GM10847 (cell line): ENCODE data around the gene HHAT.

Source experiments
- POLR2A ChIP-seq: IDR thresholded peaks from 2 replicates; pipeline ENCODE4 v1.6.1; 2011; ENCODE audit not compliant: insufficient read length; ENCODE audit errors: extremely low read depth

Gene HHAT

GRCh38 chr1:210302501-210302900 lies 26.2 kb upstream of the HHAT start:
- TF ChIP-seq POLR2A = no peak

GRCh38 chr1:210303391-210303790 lies 25.3 kb upstream of the HHAT start:
- no peak for TF ChIP-seq POLR2A

GRCh38 chr1:210310562-210311153 lies 18.0 kb upstream of the HHAT start:
- TF ChIP-seq POLR2A = no peak

DNA sequence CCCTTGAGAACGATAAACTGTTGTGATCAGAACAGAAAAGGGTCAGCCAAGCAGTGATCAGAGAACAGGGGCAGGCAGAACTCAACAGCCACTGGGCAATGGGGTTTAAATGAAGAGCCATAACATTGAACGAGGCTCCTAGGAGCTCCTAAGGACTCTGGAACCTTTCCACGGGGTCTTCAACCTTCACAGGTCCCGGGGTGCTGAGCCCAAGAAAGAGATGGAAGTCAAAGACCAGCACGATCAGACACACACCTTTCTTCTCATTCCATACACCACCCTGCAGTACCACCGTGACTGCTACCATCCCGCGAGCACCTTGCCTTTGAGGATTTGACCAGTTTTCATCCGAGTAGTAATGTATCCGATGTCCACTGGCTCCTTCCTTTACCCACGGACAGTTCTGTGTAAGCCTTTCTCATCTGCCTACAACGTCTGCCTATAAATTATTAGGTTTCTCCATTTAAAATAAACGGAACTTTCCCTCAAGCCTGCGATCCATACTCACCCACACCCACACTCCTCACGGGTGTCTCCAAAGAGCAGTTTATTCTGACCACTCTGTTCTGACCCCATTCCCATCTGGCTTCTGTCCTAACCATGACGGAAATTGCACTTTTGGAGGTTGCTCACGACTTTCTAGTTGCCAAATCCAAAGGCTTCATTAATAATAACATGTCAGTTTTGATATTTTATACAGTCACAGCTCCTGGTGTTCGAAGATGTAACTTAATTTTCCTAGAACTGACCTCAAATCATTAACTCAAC lies 16.8 kb upstream of the HHAT start:
- no peak for TF ChIP-seq POLR2A

DNA sequence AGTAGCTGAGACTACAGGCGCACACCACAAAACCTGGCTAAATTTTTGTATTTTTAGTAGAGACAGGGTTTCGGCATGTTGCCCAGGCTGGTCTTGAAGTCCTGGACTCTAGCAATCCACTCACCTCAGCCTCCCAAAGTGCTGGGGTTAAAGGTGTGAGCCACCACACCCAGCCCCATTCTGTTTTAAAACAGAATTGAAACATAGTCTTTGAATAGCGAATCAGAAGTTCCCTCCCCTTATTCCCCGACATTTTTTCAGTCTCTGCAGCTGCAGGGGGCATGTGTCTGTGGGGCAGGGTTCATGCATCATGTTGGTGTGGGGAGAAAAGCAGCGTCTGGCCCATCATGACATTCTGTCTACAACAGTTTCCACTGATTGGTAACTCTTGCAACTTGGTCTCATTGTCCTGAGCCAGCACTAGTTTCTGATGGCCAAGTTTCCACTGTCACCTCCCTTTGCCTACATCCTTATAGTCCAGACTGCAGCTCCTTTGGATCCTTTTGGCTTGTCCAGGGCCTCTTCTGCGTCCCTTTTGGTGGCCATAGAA lies 15.6 kb upstream of the HHAT start:
- TF ChIP-seq POLR2A = no peak

DNA sequence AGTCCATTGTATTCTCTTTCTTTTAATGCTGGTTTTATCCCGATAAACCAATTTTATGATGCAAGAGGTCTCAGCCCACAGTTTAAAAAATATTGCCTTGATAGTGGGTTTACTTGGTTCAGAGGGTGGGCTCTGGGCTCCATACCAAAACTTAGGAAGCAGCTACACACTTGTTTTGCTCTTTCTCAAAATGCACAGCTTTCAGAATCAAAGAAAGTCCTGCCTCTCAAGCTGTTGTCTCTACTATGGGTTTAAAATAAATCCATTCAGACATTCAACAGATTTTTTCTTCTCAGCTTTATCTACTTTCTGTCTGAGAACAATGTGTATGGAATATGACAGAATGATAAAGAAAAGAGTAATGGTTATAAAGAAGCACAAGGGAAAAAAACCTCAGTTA lies 14.8 kb upstream of the HHAT start:
- TF ChIP-seq POLR2A = no peak

GRCh38 chr1:210315529-210315928 lies 13.2 kb upstream of the HHAT start:
- TF ChIP-seq POLR2A = no peak

DNA sequence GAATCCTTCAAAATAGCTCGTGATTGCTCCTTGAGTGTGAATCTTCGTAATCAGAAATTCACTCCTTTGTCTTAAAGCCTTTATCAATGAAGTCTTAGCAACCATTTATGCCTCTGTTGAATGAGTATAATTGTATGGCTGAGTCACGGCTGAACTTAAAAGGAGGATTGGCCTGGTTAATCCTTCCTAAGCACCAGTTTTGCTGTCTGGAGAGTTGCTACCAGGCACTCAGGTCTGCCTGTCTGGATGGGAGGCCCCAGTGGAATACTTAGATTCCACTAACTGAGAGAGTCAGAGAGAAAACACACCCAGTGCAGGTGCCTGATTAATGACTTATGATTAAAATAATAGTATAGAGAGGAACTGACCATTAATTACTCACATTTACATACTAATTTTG lies 7.6 kb upstream of the HHAT start:
- TF ChIP-seq POLR2A = no peak

- no peak for TF ChIP-seq POLR2A
Observed at GRCh38 chr1:210321552-210321951, 7.2 kb upstream of the HHAT start.

DNA sequence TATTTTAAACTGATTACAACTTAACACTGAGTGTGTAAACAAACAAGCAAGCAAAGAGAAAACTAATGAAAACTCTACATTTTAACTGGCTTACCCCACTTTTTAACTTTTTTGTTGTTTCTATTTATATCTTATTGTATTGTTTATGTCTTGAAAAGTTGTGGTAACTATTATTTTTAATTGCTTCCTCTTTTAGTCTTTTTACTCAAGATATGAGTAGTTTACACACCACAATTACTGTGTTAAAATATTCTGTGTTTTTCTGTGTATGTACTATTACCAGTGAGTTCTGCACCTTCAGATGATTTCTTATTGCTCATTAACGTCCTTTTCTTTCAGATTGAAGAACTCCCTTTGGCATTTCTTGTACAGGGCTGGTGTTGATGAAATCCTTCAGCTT lies 4.7 kb upstream of the HHAT start:
- no peak for TF ChIP-seq POLR2A

- no peak for TF ChIP-seq POLR2A
Observed at GRCh38 chr1:210325026-210325670, 3.6 kb upstream of the HHAT start.

DNA sequence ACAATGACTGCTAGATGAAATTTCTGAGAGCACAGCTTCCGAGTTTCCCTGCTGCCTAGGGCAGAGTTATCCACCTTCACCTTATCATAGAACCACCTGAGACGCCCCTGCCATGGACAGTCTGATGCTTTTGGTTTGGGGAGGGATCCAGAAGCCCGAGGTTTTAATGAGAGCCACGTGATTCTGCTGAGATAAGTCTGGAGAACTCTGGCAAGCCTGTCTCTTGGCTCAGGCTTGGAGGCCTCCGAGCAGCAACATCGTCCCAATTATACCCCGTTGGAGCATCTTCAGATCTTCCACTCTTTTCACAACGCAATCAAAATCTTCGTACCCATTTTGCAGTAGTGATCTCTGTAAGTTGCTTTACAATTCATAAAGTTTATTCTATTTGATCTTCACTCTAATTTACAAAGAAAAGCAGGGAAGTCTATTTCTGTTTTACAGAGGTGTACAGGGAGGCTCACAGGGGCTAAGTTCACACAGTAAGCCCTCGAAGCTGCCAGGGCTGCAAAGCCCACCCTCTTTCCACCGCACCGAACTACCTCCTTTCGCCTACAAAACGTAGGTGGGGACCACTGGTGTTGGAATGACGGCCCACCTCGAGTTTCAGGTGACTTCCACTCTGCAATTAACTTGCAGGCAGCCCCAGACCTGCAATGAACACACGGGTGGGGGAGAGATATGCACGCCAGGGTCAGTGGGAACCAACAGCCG lies 513 bp upstream of the HHAT start:
- TF ChIP-seq POLR2A = no peak

DNA sequence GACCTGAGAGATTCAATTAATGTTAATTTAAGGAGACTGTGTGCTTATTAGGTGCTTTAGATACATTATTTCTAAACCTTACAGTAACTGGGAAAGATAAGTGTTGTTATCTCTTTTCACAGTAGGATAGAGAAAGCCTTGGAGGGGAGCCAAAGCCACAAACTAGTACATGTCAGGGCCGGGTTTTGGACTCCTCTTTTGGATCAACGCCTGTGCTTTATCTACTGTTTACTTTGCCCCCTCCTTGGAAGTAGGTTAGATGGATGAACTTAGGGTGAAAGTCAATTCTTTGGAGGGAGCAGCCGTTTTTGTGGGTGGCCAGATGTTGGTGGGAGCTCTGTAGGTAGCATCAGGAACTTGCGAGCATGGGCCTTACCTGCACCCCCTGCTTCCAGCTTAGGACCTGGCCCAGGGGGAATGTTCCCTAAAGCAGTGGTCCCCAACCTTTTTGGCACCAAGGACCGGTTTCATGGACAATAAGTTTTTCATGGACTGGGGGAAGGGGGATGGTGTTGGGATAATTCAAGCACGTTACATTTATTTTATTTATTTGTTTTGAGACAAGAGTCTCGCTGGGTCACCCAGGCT lies 1.7 kb downstream of the HHAT start:
- TF ChIP-seq POLR2A = no peak

DNA sequence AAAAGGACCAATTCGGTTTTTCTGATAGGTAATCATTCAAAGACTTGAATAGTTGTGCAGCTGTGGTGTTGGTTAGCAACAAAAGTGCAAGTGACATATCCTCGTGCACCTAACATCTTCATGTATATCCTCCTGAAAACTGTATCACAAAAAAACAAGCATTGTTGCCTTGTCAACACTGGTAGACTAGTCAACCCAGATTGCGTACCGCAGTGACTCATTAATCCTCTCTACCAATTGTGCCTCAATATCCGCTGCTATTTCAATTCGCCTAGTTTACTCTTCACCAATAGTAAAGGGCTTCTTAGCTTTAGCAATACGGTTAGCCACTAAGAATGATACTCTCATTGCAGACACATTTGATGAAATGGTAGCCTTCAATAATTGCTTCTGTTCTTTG lies 3.5 kb downstream of the HHAT start:
- no peak for TF ChIP-seq POLR2A

DNA sequence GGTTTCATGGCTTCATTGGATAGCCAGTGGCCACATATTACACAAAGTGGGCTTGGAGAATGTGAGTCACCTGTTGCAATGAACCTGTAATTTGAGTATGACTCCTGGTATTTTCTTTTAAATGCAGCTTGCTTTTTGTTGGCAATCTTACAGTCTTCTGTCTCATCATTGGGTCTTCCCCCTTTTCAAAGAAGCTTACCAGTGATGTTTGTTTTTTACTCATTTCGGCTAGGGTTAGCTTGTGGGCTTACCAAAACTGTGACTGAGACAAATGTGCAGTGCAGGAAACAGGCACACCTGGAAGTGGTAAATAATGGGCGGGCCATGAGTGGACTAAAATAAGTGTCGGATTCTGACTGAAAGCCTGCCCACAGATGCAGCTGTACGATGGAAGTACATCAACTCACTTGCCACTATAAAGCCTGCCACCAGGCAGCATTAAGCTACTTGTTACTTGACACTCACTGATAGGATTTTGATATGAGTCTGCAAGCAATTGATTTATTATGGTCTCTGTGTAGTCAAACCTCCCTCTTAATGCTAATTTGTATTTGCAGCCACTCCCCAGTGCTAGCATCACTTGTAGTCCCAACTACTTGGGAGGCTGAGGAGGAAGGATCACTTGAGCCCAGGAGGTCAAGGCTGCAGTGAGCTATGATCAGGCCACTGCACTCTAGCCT lies 4.2 kb downstream of the HHAT start:
- no peak for TF ChIP-seq POLR2A
